Activated CD8-positive, alpha-beta T cell treated with anti-CD3 and anti-CD28 coated beads, Interleukin-2, amount 10 ng/mL, durations not matched to agents 7 days and 5 days (primary cell): ENCODE measurements around the gene DCAF7. TPM values are rescaled to one million over a fixed set of nuclear protein-coding genes. Genes with fewer than 3 reads are reported as not detected.
A peak's percentile ranks its signal among the peaks of the same experiment; 100 is the strongest.

Experiments
- ATAC-seq: fragments of 150-1000 bp; cut with Tn5 transposase; one replicate; pipeline ENCODE4 v1.10.0; 2021; ENCODE audit warnings: moderate library complexity
- CTCF ChIA-PET: fragments of 350-600 bp; sonication (Branson Sonifier 250); formaldehyde crosslinking; loops from one replicate; lab custom pipeline; 2021; ENCODE audit warnings: antibody characterized with exemption; lab: Charles Lee
- POLR2A ChIA-PET: fragments of 350-600 bp; sonication (Branson Sonifier 250); formaldehyde crosslinking; loops from one replicate; lab custom pipeline; 2021; ENCODE audit warnings: antibody characterized with exemption; lab: Charles Lee
- DNase-seq: peaks from one replicate; pipeline ENCODE4 v3.0.0-alpha.2; 2020
- H3K27ac Mint-ChIP-seq: one replicate; pipeline ENCODE4 v1.8.0; 2021; ENCODE audit warnings: mild to moderate bottlenecking, mixed read lengths
- H3K27me3 Mint-ChIP-seq: one replicate; pipeline ENCODE4 v1.8.0; 2021; ENCODE audit warnings: low read depth, mixed read lengths
- H3K36me3 Mint-ChIP-seq: one replicate; pipeline ENCODE4 v1.8.0; 2021; ENCODE audit warnings: low read depth, mixed read lengths
- H3K4me1 Mint-ChIP-seq: one replicate; pipeline ENCODE4 v1.8.0; 2021; ENCODE audit warnings: low read depth, mixed read lengths
- H3K4me3 Mint-ChIP-seq: one replicate; pipeline ENCODE4 v1.8.0; 2021; ENCODE audit warnings: mild to moderate bottlenecking, mixed read lengths
- H3K9me3 Mint-ChIP-seq: one replicate; pipeline ENCODE4 v1.8.0; 2022; ENCODE audit warnings: mixed read lengths; ENCODE audit not compliant: insufficient read depth
- total RNA-seq, 2 experiments: library from RNA; stranded (reverse); gene quantifications; one replicate each; pipeline ENCODE4 v1.2.3, GENCODE V29; 2021

The DCAF7 gene
- total RNA-seq, 2 experiments from 2014 or later: 127 TPM

GRCh38 chr17:63573634-63574033, 23.4 kb downstream of the DCAF7 start:
- H3K9me3 Mint-ChIP-seq: no peaks in the 10 kb centered on the region
- peaks cover 14% of the 10 kb centered on the region for H3K36me3 Mint-ChIP-seq
- H3K27me3 Mint-ChIP-seq: no peaks in the 10 kb centered on the region
- DNase-seq (no peak), ATAC-seq (no peak)
- H3K4me3 Mint-ChIP-seq: no peak overlapping the region
- ChIA-PET CTCF (interaction anchor here (0.5 to 1.9 kb wide), 2 partner anchors 22 to 846 kb away, joined by 3 to 5 read pairs; no protein-coding TSS in a partner anchor), POLR2A (no interaction called here)
- H3K4me1 Mint-ChIP-seq: peaks cover 10% of the 10 kb centered on the region
- H3K27ac Mint-ChIP-seq: no peak overlapping the region

- Mint-ChIP-seq H3K4me3 (no peak overlapping the region), H3K4me1 (no peaks in the 10 kb centered on the region), H3K27ac (peak overlapping the region; percentile 12), H3K36me3 (peaks cover 34% of the 10 kb centered on the region), H3K9me3 (no peaks in the 10 kb centered on the region), H3K27me3 (no peaks in the 10 kb centered on the region)
- CTCF ChIA-PET: no interaction called here
- DNase-seq: no peak
- no peak for ATAC-seq
- POLR2A ChIA-PET: no interaction called here
Measured at GRCh38 chr17:63578027-63578768, 27.9 kb downstream of the DCAF7 start.

- Mint-ChIP-seq H3K27me3 (no peaks in the 10 kb centered on the region), H3K36me3 (peaks cover 38% of the 10 kb centered on the region), H3K4me3 (no peak overlapping the region), H3K4me1 (peaks cover 1% of the 10 kb centered on the region), H3K9me3 (no peaks in the 10 kb centered on the region), H3K27ac (no peak overlapping the region)
- ATAC-seq: no peak
- POLR2A ChIA-PET: no interaction called here
- CTCF ChIA-PET: no interaction called here
- DNase-seq: no peak
Measured at GRCh38 chr17:63578769-63579111, 28.5 kb downstream of the DCAF7 start.

- ATAC-seq: no peak
- Mint-ChIP-seq H3K9me3 (no peaks in the 10 kb centered on the region), H3K36me3 (peaks cover 38% of the 10 kb centered on the region), H3K27me3 (no peaks in the 10 kb centered on the region), H3K4me3 (no peak overlapping the region), H3K27ac (no peak overlapping the region), H3K4me1 (peaks cover 3% of the 10 kb centered on the region)
- DNase-seq: no peak
- POLR2A ChIA-PET: no interaction called here
- CTCF ChIA-PET: interaction anchor here (1.5 kb wide), 1 partner anchor 32 kb away, joined by 4 read pairs; no protein-coding TSS in a partner anchor
Measured at GRCh38 chr17:63579633-63580032, 29.4 kb downstream of the DCAF7 start.

- CTCF ChIA-PET: no interaction called here
- Mint-ChIP-seq H3K4me1 (peaks cover 15% of the 10 kb centered on the region), H3K27me3 (no peaks in the 10 kb centered on the region), H3K4me3 (no peak overlapping the region), H3K36me3 (peaks cover 57% of the 10 kb centered on the region), H3K27ac (no peak overlapping the region), H3K9me3 (no peaks in the 10 kb centered on the region)
- DNase-seq (no peak), ATAC-seq (no peak)
- POLR2A ChIA-PET: no interaction called here
Measured at GRCh38 chr17:63587770-63588169, 37.5 kb downstream of the DCAF7 start.

GRCh38 chr17:63588797-63589196, 38.5 kb downstream of the DCAF7 start:
- Mint-ChIP-seq H3K36me3 (peaks cover 49% of the 10 kb centered on the region), H3K4me3 (no peak overlapping the region), H3K27ac (no peak overlapping the region), H3K4me1 (peaks cover 13% of the 10 kb centered on the region), H3K27me3 (no peaks in the 10 kb centered on the region), H3K9me3 (no peaks in the 10 kb centered on the region)
- DNase-seq: no peak
- ChIA-PET CTCF (no interaction called here), POLR2A (no interaction called here)
- no peak for ATAC-seq

GRCh38 chr17:63589646-63590045, 39.4 kb downstream of the DCAF7 start:
- ATAC-seq (no peak), DNase-seq (no peak)
- ChIA-PET CTCF (no interaction called here), POLR2A (no interaction called here)
- Mint-ChIP-seq H3K4me1 (peaks cover 11% of the 10 kb centered on the region), H3K27ac (no peak overlapping the region), H3K27me3 (no peaks in the 10 kb centered on the region), H3K36me3 (peaks cover 49% of the 10 kb centered on the region), H3K9me3 (no peaks in the 10 kb centered on the region), H3K4me3 (no peak overlapping the region)

- ChIA-PET POLR2A (no interaction called here), CTCF (interaction anchor here (1.4 kb wide), 1 partner anchor 19 kb away, joined by 8 read pairs; no protein-coding TSS in a partner anchor)
- H3K36me3 Mint-ChIP-seq: peaks cover 38% of the 10 kb centered on the region
- H3K4me1 Mint-ChIP-seq: peaks cover 11% of the 10 kb centered on the region
- DNase-seq (no peak), ATAC-seq (no peak)
- H3K4me3 Mint-ChIP-seq: no peak overlapping the region
- no peak overlapping the region for H3K27ac Mint-ChIP-seq
- H3K27me3 Mint-ChIP-seq: no peaks in the 10 kb centered on the region
- no peaks in the 10 kb centered on the region for H3K9me3 Mint-ChIP-seq
Measured at GRCh38 chr17:63592797-63593196, 42.5 kb downstream of the DCAF7 start.

- ATAC-seq (no peak), DNase-seq (no peak)
- Mint-ChIP-seq H3K27ac (no peak overlapping the region), H3K4me1 (peaks cover 22% of the 10 kb centered on the region), H3K27me3 (no peaks in the 10 kb centered on the region), H3K9me3 (no peaks in the 10 kb centered on the region), H3K36me3 (peaks cover 19% of the 10 kb centered on the region), H3K4me3 (no peak overlapping the region)
- CTCF ChIA-PET: interaction anchor here (1.7 to 1.8 kb wide), 2 partner anchors 13 to 170 kb away, joined by 4 to 5 read pairs; no protein-coding TSS in a partner anchor
- POLR2A ChIA-PET: no interaction called here
Measured at GRCh38 chr17:63595132-63595531, 44.9 kb downstream of the DCAF7 start.

- no peaks in the 10 kb centered on the region for H3K27me3 Mint-ChIP-seq
- no peak overlapping the region for H3K4me3 Mint-ChIP-seq
- H3K27ac Mint-ChIP-seq: no peak overlapping the region
- POLR2A ChIA-PET: no interaction called here
- CTCF ChIA-PET: interaction anchor here (1.2 to 2.3 kb wide), 4 partner anchors 10 to 171 kb away, joined by 3 to 18 read pairs (median 4); no protein-coding TSS in a partner anchor
- peaks cover 7% of the 10 kb centered on the region for H3K36me3 Mint-ChIP-seq
- peaks cover 31% of the 10 kb centered on the region for H3K4me1 Mint-ChIP-seq
- DNase-seq: no peak
- no peak for ATAC-seq
- H3K9me3 Mint-ChIP-seq: no peaks in the 10 kb centered on the region
Measured at GRCh38 chr17:63596856-63597586, 46.7 kb downstream of the DCAF7 start.

- POLR2A ChIA-PET: no interaction called here
- H3K4me3 Mint-ChIP-seq: no peak overlapping the region
- no peak for DNase-seq
Measured at GRCh38 chr17:63598281-63598680, 48.0 kb downstream of the DCAF7 start.

More at GRCh38 chr17:63598281-63598680, 48.0 kb downstream of the DCAF7 start:
- CTCF ChIA-PET: interaction anchor here (1.6 to 2.3 kb wide), 2 partner anchors 14 to 172 kb away, joined by 3 to 18 read pairs; no protein-coding TSS in a partner anchor
- Mint-ChIP-seq H3K4me1 (peaks cover 33% of the 10 kb centered on the region), H3K27me3 (no peaks in the 10 kb centered on the region), H3K36me3 (peaks cover 9% of the 10 kb centered on the region), H3K9me3 (no peaks in the 10 kb centered on the region), H3K27ac (no peak overlapping the region)
- ATAC-seq: no peak
